GM19193 (cell line): ENCODE results near the gene SNTG2.

Experiments
- POLR2A ChIP-seq: IDR thresholded peaks from 4 replicates; pipeline ENCODE4 v1.6.1; 2011; ENCODE audit not compliant: insufficient read depth, insufficient read length; ENCODE audit errors: extremely low read depth

The SNTG2 gene

DNA sequence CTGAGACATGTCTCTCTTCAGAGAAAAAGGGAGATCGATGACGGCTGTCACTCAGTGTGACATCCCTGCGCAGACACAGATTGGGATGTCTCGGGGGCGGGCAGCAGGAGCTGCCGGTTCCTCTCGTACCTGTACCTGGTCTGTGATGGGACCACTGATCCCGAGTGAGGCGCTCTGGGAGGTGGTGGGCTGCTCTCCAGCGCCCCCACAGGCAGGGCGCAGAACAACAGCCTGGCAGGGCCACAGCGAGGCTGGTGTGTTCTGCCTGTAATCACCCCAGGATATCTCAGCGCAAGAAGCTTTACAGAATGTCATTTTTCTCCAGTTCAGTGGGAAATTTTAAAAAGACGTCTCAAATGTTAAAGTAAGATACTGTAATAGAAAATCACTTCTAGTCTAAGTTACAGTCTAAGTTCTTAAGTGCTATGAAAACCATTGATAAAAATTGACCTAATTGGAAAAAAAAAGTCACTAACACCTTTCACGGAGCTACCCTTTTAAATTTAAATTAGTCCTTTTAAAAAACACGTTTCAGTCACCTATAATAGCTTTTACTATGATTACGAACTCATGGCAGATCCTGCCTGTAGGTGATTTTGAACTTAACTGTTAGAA is 189.8 kb downstream of the SNTG2 start:
- TF ChIP-seq POLR2A: no peak

DNA sequence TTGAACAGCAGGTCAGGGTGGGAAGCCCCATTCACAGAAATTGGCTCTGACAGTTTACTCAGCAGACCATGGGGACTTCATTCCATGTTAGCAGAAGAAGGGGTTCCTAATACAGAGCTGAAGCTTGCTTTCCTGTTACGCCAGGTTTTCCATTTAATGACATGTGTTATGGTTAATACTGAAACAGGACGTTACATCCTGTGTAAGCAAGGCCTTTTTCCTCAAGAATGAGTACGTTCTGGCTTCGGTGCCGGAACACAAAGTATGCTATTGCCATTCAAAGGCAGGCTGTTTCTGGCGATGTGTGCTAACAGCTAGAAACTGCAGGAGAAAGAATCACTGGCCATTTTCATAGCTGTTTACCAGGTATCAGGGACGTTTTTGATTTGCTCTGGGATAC is 190.4 kb downstream of the SNTG2 start:
- no peak for TF ChIP-seq POLR2A

DNA sequence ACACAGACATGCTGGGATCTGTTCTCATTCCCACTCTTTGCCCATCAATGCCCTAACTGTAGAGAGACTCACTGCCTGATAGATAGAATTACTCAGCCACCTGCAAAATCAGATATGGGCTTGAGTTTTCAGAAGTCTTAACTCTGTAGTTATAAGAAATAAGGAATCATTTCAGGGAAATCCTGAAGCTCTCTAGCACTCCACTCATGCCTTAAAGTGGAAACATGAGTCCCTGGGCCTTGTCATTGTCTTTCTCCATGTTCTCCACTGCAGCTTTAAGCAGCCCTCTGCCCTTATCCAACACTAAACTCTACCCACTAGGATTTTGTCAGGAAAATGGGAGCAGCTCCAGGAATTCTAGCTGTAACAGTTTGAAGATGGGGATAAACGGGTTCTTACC is 192.5 kb downstream of the SNTG2 start:
- no peak for TF ChIP-seq POLR2A

DNA sequence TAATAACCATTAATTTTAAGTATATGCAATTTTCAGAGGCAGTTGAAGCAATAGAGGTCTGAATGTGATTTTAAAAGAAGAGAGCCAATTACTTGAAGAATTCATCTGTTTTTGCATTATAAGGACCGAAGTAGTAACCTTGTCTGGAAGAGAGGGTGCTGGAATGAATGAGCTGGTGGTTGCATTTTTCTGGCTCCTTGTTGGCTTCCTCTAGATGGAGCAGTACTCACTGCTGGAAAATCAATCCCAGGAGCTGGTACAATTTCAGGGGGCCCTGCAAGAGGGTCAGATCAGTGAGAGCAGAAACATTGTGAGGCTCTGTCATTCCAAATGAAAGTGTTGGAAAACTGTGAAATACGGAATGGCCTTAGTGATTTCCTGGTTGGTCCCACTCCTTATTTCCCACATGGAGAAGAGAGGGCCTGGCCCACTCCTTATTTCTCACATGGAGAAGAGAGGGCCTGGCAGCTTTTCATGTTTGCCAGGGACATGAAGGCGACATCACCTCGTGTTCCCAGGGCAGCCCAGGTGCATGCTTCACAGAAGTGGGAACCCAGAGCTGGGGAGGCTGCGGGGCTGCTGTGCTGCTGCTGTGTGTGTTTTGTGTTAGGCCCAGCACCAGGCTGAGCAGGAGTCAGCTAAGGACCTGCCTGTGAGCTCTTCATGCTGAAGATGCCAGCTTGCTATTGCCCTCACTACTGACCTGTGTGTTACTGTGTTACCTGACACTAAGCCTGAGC is 197.4 kb downstream of the SNTG2 start:
- no peak for TF ChIP-seq POLR2A

DNA sequence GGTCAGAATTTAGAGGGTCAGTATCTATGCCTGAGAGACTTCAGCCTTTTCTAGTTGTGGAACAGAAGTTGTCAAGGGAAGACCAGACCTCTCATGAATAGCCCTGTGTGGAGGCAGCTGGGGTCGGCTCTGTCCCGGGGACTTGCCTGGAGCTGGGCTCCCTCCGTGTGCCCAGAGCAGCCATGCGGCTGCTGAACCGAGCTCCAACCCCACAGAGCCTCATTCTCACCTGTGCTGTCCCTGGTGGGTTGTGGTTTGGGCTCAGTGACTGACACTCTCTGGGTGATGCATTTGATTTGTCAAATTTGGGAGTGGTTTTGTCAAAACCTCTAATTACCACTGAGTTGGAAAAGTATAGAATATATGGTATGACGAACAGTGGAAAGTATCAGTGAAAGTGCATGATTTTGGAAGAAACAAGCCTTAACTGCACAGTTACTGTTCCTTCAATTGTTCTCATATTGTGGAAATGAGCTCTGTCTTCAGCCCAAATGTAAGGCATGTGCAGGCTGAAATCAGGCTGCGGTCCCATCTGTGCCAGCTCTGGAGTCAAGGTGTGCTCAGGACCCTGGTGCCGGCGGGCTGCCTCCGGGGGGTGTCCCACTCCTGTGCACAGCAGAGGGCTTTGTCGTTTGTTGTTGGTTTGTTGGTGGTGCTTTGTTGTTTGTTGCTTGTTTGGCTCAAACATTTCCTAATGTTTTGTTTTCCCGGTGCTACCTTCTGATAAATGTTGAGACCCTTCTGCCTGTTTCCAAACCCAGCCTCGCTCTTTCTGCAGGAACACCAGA is 200.3 kb downstream of the SNTG2 start:
- no peak for TF ChIP-seq POLR2A

DNA sequence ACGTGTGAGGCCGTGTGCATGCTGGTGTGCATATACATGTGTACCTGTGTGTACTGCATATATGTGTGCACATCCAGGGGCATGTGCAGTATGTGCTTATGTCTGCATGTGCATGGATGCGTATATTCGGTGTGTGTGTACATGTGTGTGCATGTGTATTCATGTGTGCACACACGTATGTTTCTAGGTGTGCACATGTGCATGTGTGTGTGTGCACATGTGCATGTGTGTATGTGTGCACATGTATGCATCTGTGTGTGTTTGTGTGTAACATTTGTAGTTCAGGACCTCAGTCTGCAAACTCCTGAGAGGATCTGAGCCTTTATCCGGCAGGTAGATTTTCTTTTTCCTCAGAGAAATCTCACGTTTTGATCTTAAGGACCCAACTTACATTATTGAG is 201.7 kb downstream of the SNTG2 start:
- TF ChIP-seq POLR2A: no peak

DNA sequence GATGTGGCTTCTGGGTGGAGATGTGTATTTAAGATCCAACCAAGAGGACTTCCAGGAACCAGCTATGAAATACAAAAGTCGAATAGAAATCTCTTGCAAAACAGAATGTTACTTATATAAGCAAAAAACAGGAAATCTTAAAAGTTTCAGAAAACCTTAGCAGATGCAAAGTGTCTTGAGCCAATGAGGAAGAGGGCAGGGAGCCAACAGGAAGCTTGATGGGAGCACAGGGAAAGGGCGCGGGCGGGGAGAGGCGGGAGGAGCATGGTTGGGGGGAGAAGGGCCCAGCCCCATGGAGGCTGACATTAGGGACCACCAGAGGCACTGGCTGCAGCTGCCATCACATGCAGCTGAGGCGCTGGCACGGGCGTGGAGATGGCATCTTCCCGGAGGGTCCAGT is 203.3 kb downstream of the SNTG2 start:
- no peak for TF ChIP-seq POLR2A

DNA sequence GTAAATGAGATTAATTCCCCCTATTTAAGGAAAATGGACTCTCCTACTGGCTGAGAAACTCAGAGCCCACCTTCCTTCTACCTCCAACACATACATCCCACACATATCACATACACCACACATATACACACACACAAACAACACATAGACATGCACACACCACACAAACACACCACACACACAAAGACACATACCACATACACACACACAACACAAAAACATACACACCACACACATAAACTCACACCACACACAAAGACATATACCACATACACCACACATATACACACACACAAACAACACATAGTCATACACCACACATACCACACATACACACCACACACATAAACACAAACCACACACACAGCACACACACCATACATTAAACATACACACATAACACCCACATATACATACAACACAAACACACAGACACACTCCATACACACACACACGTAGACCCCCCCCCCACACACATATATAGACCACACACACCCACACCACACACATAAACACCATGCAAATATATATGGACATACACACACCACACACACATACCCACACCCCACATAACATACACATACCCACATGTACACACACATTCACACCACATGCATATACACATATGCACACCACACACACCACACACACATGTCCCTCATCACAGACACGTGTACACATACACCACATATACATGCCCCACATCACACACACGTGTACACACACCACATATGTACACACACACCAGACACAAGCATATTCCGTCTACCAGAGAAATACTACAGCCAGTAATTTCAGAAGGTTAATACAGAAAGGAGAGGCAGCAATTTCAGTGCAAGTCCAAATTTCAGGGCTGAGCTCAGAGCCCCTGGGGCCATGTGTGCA is 204.3 kb downstream of the SNTG2 start:
- TF ChIP-seq POLR2A: no peak

DNA sequence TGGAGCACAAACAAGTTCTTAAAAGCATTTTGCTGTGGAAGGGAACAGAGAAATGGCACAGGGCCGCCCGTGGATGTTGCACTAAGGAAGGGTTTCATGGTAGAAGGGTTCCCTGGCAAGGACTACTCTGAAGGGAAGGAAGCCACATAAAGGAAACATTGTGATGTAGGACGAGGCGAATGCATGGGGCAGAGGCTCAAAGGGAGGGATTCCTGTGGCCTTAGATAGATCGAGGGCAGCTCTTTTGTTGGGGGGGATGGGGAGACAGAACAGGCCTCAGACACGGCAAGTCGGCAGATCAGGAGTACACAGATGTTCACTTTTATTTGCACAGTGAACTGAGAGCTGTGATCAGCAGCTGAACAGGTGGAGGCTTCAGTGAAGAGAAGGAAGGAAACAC is 205.4 kb downstream of the SNTG2 start:
- TF ChIP-seq POLR2A: no peak

DNA sequence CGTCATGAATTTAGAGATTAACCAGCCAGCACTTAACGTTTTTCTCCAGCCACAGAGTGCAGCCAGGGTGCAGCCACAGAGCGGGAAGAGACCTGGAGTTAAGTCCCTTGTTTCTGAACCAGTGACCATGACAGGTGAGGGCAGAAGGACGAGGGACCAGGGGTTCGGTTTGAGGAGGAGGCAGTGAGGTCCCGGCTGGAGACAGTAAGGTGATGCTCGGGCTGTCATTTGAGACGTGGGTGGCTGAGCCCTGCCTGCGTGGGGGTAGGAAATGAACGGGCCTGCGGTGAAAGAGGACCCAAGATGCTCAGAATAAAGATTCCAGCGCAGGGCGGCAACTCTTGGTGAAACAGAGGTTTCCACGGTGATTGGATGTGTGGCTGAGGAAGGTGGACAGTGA is 205.9 kb downstream of the SNTG2 start:
- no peak for TF ChIP-seq POLR2A

DNA sequence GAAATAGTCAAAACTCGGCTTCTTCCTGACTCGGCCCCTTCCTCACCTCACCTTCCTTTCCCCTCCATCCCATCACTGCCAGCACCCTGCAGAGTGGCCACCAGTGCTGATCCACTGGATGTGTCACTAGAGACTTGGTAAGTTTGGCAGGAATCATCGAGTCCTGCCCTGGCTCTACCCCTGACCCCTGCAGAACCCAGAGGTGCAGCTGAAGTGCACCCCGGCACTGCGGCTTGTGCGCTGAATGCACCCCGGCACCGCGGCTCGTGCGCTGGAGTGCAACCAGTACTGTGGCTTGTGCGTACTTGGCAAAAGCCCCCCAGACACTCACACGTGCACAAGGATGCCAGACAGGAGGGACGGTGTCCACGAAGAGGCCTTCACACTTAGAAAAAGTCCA is 206.5 kb downstream of the SNTG2 start:
- no peak for TF ChIP-seq POLR2A

DNA sequence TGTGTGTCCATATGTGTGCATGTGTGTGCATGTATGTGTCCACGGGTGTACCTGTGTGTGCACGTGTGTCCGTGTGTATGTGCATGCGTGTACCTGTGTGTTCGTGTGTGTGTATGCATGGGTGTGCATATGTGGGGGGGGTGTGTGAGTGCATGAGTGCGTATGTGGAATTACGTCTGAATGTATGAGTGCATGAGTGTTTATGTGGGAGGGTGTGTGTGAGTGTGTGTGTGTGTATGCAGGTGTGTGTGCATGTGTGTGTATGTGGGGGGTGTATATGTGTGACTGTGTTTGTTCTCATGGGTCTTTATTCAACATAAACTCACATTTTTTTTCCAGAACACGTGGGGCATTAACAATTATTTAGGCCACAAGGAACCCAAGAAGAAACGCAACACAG is 208.4 kb downstream of the SNTG2 start:
- TF ChIP-seq POLR2A: no peak

DNA sequence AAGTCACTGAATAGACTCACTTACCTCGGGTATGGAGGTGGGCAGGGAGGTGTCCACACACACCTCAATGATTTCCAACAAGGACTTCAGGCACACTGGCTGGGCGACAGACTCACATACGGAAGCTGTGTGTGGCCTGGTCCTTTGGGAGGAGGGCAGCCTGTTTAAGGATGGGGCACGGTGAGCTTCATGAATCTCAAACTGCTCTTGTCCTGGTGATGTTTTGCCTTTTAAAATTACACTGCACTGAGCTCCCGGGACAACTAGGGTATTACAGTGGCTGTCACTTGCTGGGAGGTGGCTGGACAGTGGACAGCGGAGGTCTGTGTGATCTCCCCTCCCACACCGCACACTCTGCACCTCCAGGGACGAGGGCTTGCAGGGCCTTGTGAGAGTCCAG is 211.6 kb downstream of the SNTG2 start:
- no peak for TF ChIP-seq POLR2A

DNA sequence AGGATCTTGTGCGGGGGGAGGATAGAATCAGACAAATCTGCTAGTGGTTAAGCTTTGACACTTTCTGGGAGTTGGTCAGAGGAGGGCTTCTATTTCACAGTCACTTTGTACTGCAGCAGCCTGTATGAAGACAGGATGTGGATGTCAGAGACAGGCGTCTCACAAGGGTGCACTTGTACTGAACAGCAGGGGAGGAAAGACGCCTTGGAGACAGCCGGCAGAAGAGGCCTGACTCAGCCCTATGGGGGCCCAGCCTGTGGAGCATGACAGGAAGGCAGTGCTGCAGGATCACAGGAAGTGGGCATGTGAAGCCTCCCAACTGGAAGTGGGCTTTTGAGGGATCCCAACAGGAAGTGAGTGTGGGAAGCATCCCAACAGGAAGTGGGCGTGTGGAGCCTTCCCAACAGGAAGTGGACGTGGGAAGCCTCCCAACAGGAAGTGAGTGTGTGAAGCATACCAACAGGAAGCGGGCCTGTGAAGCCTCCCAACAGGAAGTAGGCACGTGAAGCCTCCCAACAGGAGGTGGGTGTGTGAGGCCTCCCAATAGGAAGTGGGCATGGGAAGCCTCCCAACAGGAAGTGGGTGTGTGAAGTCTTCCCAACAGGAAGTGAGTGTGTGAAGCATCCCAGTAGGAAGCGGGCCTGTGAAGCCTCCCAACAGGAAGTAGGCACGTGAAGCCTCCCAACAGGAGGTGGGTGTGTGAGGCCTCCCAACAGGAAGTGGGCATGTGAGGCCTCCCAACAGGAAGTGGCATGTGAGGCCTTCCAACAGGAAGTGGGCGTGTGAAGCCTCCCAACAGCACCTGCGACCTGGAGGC is 212.3 kb downstream of the SNTG2 start:
- TF ChIP-seq POLR2A: no peak

DNA sequence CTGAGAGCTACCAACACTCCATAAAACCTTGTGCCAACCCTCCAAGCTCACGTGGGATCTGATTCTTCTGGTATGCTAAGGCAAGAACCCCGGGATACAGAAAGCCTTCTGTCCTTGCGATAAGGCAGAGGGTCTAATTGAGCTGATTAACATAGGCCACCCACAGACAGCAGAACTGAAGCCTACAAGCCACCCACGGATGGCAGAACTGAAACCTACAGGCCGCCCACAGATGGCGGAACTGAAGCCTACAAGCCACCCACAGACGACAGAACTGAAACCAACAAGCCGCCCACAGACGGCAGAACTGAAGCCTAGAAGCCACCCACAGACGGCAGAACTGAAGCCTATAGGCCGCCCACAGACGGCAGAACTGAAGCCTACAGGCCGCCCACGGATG is 216.3 kb downstream of the SNTG2 start:
- TF ChIP-seq POLR2A: no peak

DNA sequence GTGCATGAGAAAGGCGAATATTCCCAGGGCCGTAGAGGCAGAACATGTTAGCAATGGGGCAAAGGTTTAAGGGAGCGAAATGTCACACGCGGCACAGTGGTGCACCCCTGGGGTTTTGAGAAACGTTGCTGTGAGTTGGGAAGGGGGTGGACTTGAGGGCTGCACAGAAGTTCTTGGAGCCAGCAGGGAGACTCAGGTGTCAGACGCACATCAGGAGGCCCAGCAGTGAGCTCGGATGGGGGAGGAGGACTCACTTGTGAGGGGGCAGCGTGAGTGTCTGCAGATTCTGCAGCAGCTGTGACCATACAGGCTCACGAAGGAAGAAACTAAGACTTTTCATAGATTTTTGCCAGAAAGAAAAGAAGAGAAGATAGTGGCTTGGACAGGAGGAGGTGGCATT is 218.2 kb downstream of the SNTG2 start:
- TF ChIP-seq POLR2A: no peak
